Smooth muscle cell (in vitro differentiated cells): Measurements from ENCODE around the gene CGGBP1. TPM values are rescaled to one million over a fixed set of nuclear protein-coding genes. Genes with fewer than 3 reads are reported as not detected.

ENCODE experiments used
- DNase-seq: peaks from one replicate; lab custom pipeline; 2025; ENCODE audit not compliant: unreplicated experiment; lab: John Stamatoyannopoulos, UW
- H2AFZ ChIP-seq: fragments of 200-600 bp; sonication (generic); 2 replicates; pipeline ENCODE4 v1.6.0; 2016; ENCODE audit warnings: antibody characterized with exemption, low read depth, mild to moderate bottlenecking
- H3F3A ChIP-seq: fragments of 200-600 bp; sonication (generic); 2 replicates; pipeline ENCODE4 v1.6.0; 2017; ENCODE audit warnings: antibody characterized with exemption, low read depth
- H3K27ac ChIP-seq: fragments of 200-600 bp; sonication (generic); 2 replicates; pipeline ENCODE4 v1.5.1; 2016; ENCODE audit warnings: low read depth, mild to moderate bottlenecking
- H3K27me3 ChIP-seq: fragments of 200-600 bp; sonication (generic); 2 replicates; pipeline ENCODE4 v1.6.1; 2016; ENCODE audit warnings: low read depth, mild to moderate bottlenecking
- H3K36me3 ChIP-seq: fragments of 200-600 bp; sonication (generic); 2 replicates; pipeline ENCODE4 v1.5.1; 2016; ENCODE audit warnings: low read depth
- H3K4me1 ChIP-seq: fragments of 200-600 bp; sonication (generic); 2 replicates; pipeline ENCODE4 v1.5.1; 2016; ENCODE audit warnings: low read depth
- H3K4me2 ChIP-seq: fragments of 200-600 bp; sonication (generic); 2 replicates; pipeline ENCODE4 v1.6.0; 2016; ENCODE audit warnings: mild to moderate bottlenecking
- H3K4me3 ChIP-seq: fragments of 200-600 bp; sonication (generic); 2 replicates; pipeline ENCODE4 v1.5.1; 2016; ENCODE audit warnings: mild to moderate bottlenecking
- H3K79me2 ChIP-seq: fragments of 200-600 bp; sonication (generic); 2 replicates; pipeline ENCODE4 v1.6.0; 2016; ENCODE audit warnings: low read depth, mild to moderate bottlenecking
- H3K9ac ChIP-seq: fragments of 200-600 bp; sonication (generic); 2 replicates; pipeline ENCODE4 v1.6.0; 2016; ENCODE audit warnings: low read depth
- H3K9me3 ChIP-seq: fragments of 200-600 bp; sonication (generic); replicated peaks from 2 replicates; pipeline ENCODE4 v1.5.1; 2016; ENCODE audit warnings: low read depth
- H4K20me1 ChIP-seq: fragments of 200-600 bp; sonication (generic); 2 replicates; pipeline ENCODE4 v1.6.0; 2016; ENCODE audit warnings: low read depth
- CTCF ChIP-seq: fragments of 200-600 bp; sonication (generic); IDR thresholded peaks from 2 replicates; pipeline ENCODE4 v1.5.1; 2017; ENCODE audit warnings: borderline replicate concordance, mild to moderate bottlenecking, antibody characterized with exemption; ENCODE audit not compliant: insufficient read depth, poor library complexity, severe bottlenecking
- WGBS: methylation state at CpG from one replicate; pipeline ENCODE4 v1.1.7; 2016; ENCODE audit warnings: low lambda C conversion rate; 5-methylcytosine and 5-hydroxymethylcytosine counted together
- polyA plus RNA-seq: library from polyadenylated mRNA; unstranded; fragments of >200 nt; fragmentation: Nextera tagmentation; extraction: Ambion mirVana; gene quantifications from 2 replicates; pipeline ENCODE4 v1.2.1, GENCODE V29; 2016
- total RNA-seq: library from RNA; depleted of rRNA; stranded (reverse); fragments of >200 nt; gene quantifications from 2 replicates; pipeline ENCODE4 v1.2.3, GENCODE V29; 2014

Gene CGGBP1
- total and polyA plus RNA-seq, 2 experiments from 2014 or later = 38.3 to 62.3 TPM

- H3K36me3 ChIP-seq = peaks cover 10% of the 10 kb centered on the region
- H3K79me2 ChIP-seq = peaks cover 53% of the 10 kb centered on the region
- no peak overlapping the region for H3K4me3 ChIP-seq
- H3K27me3 ChIP-seq = no peaks in the 10 kb centered on the region
- no peaks in the 10 kb centered on the region for H3K4me1 ChIP-seq
- DNase-seq = no peak
- H3K9me3 ChIP-seq = no peaks in the 10 kb centered on the region
- no peak overlapping the region for H3K4me2 ChIP-seq
- peaks cover 45% of the 10 kb centered on the region for H4K20me1 ChIP-seq
- H2AFZ ChIP-seq = no peak overlapping the region
- no peak overlapping the region for H3K27ac ChIP-seq
- TF ChIP-seq CTCF = no peak
- no peaks in the 10 kb centered on the region for H3F3A ChIP-seq
- WGBS = 81% methylated on average over 1 of the region's 1 CpG
- H3K9ac ChIP-seq = no peak overlapping the region
These were observed 34.5 kb upstream of the CGGBP1 start for GRCh38 chr3:88093266-88093665.

- Histone ChIP-seq H4K20me1 (peaks cover 45% of the 10 kb centered on the region), H3K27ac (no peak overlapping the region), H2AFZ (no peak overlapping the region), H3K9ac (no peak overlapping the region), H3K27me3 (no peaks in the 10 kb centered on the region), H3K9me3 (no peaks in the 10 kb centered on the region), H3K79me2 (peaks cover 57% of the 10 kb centered on the region), H3K4me3 (no peak overlapping the region), H3K36me3 (peaks cover 16% of the 10 kb centered on the region), H3K4me2 (no peak overlapping the region), H3K4me1 (no peaks in the 10 kb centered on the region), H3F3A (no peaks in the 10 kb centered on the region)
- no peak for TF ChIP-seq CTCF
- no peak for DNase-seq
These were observed 33.5 kb upstream of the CGGBP1 start for GRCh38 chr3:88092270-88092669.

- 73% methylated on average over 4 of the region's 4 CpGs for WGBS
- H4K20me1 ChIP-seq = peaks cover 51% of the 10 kb centered on the region
These were observed 31.9 kb upstream of the CGGBP1 start for GRCh38 chr3:88090681-88091080.

More at GRCh38 chr3:88090681-88091080, 31.9 kb upstream of the CGGBP1 start:
- Histone ChIP-seq H3F3A (no peaks in the 10 kb centered on the region), H3K4me2 (no peak overlapping the region), H3K4me1 (no peaks in the 10 kb centered on the region), H3K27ac (no peak overlapping the region), H3K9ac (no peak overlapping the region), H3K27me3 (no peaks in the 10 kb centered on the region), H3K36me3 (peaks cover 24% of the 10 kb centered on the region), H3K79me2 (peaks cover 62% of the 10 kb centered on the region), H2AFZ (no peak overlapping the region), H3K9me3 (no peaks in the 10 kb centered on the region), H3K4me3 (no peak overlapping the region)
- no peak for TF ChIP-seq CTCF
- no peak for DNase-seq
